OCI-LY1 (cell line): ENCODE results near the gene LDLRAD4.

Source experiments
- H2AFZ ChIP-seq: fragments of 200-600 bp; sonication (generic), shearing (Covaris generic); 2 replicates; pipeline ENCODE4 v1.6.0; 2014; ENCODE audit warnings: antibody characterized with exemption, mild to moderate bottlenecking, low read length
- H3F3A ChIP-seq: fragments of 200-600 bp; sonication (generic), shearing (Covaris generic); 2 replicates; pipeline ENCODE4 v1.6.0; 2014; ENCODE audit warnings: mild to moderate bottlenecking, antibody characterized with exemption, low read length, moderate library complexity; ENCODE audit not compliant: insufficient read depth
- H3K27ac ChIP-seq: fragments of 200-600 bp; sonication (generic); 2 replicates; pipeline ENCODE4 v1.5.1; 2014; ENCODE audit warnings: low read length, mixed run types, mild to moderate bottlenecking, low read depth; ENCODE audit not compliant: poor library complexity, severe bottlenecking
- H3K27me3 ChIP-seq: fragments of 200-600 bp; sonication (generic); 2 replicates; pipeline ENCODE4 v1.6.0; 2014; ENCODE audit warnings: antibody characterized with exemption, mild to moderate bottlenecking, low read length, moderate library complexity; ENCODE audit not compliant: insufficient read depth
- H3K36me3 ChIP-seq: fragments of 200-600 bp; sonication (generic); 2 replicates; pipeline ENCODE4 v1.6.1; 2014; ENCODE audit warnings: mild to moderate bottlenecking, antibody characterized with exemption, low read length, moderate library complexity, mixed read lengths; ENCODE audit not compliant: insufficient read depth
- H3K4me1 ChIP-seq: fragments of 200-600 bp; sonication (generic); 2 replicates; pipeline ENCODE4 v1.5.1; 2014; ENCODE audit warnings: mild to moderate bottlenecking, low read length, moderate library complexity; ENCODE audit not compliant: insufficient read depth, severe bottlenecking
- H3K4me2 ChIP-seq: fragments of 200-600 bp; sonication (generic), shearing (Covaris generic); 2 replicates; pipeline ENCODE4 v1.6.1; 2014; ENCODE audit warnings: low read length
- H3K4me3 ChIP-seq: fragments of 200-600 bp; sonication (generic); 2 replicates; pipeline ENCODE4 v1.5.1; 2014; ENCODE audit warnings: low read length, low read depth, mild to moderate bottlenecking, mixed read lengths; ENCODE audit not compliant: poor library complexity, severe bottlenecking
- H3K79me2 ChIP-seq: fragments of 200-600 bp; shearing (Covaris generic); 2 replicates; pipeline ENCODE4 v1.6.1; 2016; ENCODE audit warnings: mixed run types, low read length, mixed read lengths; ENCODE audit not compliant: insufficient read depth
- H3K9ac ChIP-seq: fragments of 200-600 bp; sonication (generic), shearing (Covaris generic); 2 replicates; pipeline ENCODE4 v1.6.1; 2014; ENCODE audit warnings: mild to moderate bottlenecking, low read length, mixed read lengths
- H3K9me2 ChIP-seq: fragments of 200-600 bp; sonication (generic), shearing (Covaris generic); 2 replicates; pipeline ENCODE4 v1.6.1; 2014; ENCODE audit warnings: low read depth, mild to moderate bottlenecking, low read length, mixed read lengths
- H3K9me3 ChIP-seq: fragments of 200-600 bp; shearing (Covaris generic); 2 replicates; pipeline ENCODE4 v1.6.1; 2014; ENCODE audit warnings: low read length, mixed read lengths
- H4K20me1 ChIP-seq: fragments of 200-600 bp; sonication (generic), shearing (Covaris generic); 2 replicates; pipeline ENCODE4 v1.6.0; 2016; ENCODE audit warnings: mild to moderate bottlenecking, low read length; ENCODE audit not compliant: insufficient read depth
- CTCF ChIP-seq: fragments of 200-600 bp; sonication (generic), shearing (Covaris generic); IDR thresholded peaks from 2 replicates; pipeline ENCODE4 v1.5.1; 2017; ENCODE audit warnings: mild to moderate bottlenecking, antibody characterized with exemption, low read length, moderate library complexity, mixed read lengths
- EZH2 ChIP-seq: fragments of 200-600 bp; sonication (generic), shearing (Covaris generic); IDR thresholded peaks from 2 replicates; pipeline ENCODE4 v1.8.0; 2017; ENCODE audit warnings: borderline replicate concordance, mixed run types, mild to moderate bottlenecking, antibody characterized with exemption, low read length, moderate library complexity, mixed read lengths

LDLRAD4 gene

GRCh38 chr18:13566941-13567746 lies 348.6 kb downstream of the LDLRAD4 start:
- Histone ChIP-seq H3K27ac (peak overlapping the region; percentile 97), H3K9ac (peak overlapping the region; percentile 78), H3K4me1 (peaks cover 79% of the 10 kb centered on the region), H3K9me3 (no peaks in the 10 kb centered on the region), H3K36me3 (no peaks in the 10 kb centered on the region), H3K4me3 (peak overlapping the region; percentile 57), H2AFZ (no peak overlapping the region), H3K4me2 (peak overlapping the region; percentile 81), H3K27me3 (no peaks in the 10 kb centered on the region), H3F3A (peaks cover 13% of the 10 kb centered on the region), H3K9me2 (no peaks in the 10 kb centered on the region), H4K20me1 (no peaks in the 10 kb centered on the region), H3K79me2 (no peaks in the 10 kb centered on the region)
- no peak for TF ChIP-seq EZH2
- no peak for TF ChIP-seq CTCF

- Histone ChIP-seq H3K27me3 (no peaks in the 10 kb centered on the region), H3K4me3 (no peak overlapping the region), H4K20me1 (no peaks in the 10 kb centered on the region), H3K4me2 (peak overlapping the region; percentile 81; the same call in 1 of the 2 replicates), H3K36me3 (no peaks in the 10 kb centered on the region), H3K9me3 (no peaks in the 10 kb centered on the region), H3F3A (peaks cover 13% of the 10 kb centered on the region), H3K9ac (peak overlapping the region; percentile 78), H3K9me2 (no peaks in the 10 kb centered on the region), H2AFZ (no peak overlapping the region), H3K4me1 (peaks cover 63% of the 10 kb centered on the region), H3K27ac (peak overlapping the region; percentile 97), H3K79me2 (no peaks in the 10 kb centered on the region)
- TF ChIP-seq CTCF (no peak), EZH2 (no peak)
Observed at GRCh38 chr18:13568443-13569392, 350.2 kb downstream of the LDLRAD4 start.

- Histone ChIP-seq H3K4me1 (peaks cover 48% of the 10 kb centered on the region), H3K9ac (no peak overlapping the region), H3K4me3 (no peak overlapping the region), H2AFZ (no peak overlapping the region), H3K9me3 (no peaks in the 10 kb centered on the region), H4K20me1 (no peaks in the 10 kb centered on the region), H3K79me2 (no peaks in the 10 kb centered on the region), H3K4me2 (no peak overlapping the region), H3K27ac (peak overlapping the region; percentile 2), H3K27me3 (no peaks in the 10 kb centered on the region), H3K9me2 (no peaks in the 10 kb centered on the region), H3F3A (peaks cover 13% of the 10 kb centered on the region), H3K36me3 (no peaks in the 10 kb centered on the region)
- TF ChIP-seq EZH2 = no peak
- no peak for TF ChIP-seq CTCF
Observed at GRCh38 chr18:13570216-13570615, 351.7 kb downstream of the LDLRAD4 start.
